Activated CD4-positive, alpha-beta T cell treated with anti-CD3 and anti-CD28 coated beads, Interleukin-2, amount 50 U/mL, for 48 hours (primary cell): Measurements from ENCODE around the gene COL5A2.
A peak's percentile ranks its signal among the peaks of the same experiment; 100 is the strongest.

Source experiments
- DNase-seq, 2 experiments: peaks; one replicate each; pipeline ENCODE4 v3.0.0-alpha.2; 2020

Gene COL5A2

GRCh38 chr2:189146553-189146952 lies 33.0 kb downstream of the COL5A2 start:
- DNase-seq: no peak

GRCh38 chr2:189144700-189145211 lies 34.8 kb downstream of the COL5A2 start:
- DNase-seq: no peak

GRCh38 chr2:189143925-189144324 lies 35.6 kb downstream of the COL5A2 start:
- DNase-seq: no peak

- peak; percentile 40 to 50 for DNase-seq
Measured at GRCh38 chr2:189142893-189143759, 36.4 kb downstream of the COL5A2 start.

DNA sequence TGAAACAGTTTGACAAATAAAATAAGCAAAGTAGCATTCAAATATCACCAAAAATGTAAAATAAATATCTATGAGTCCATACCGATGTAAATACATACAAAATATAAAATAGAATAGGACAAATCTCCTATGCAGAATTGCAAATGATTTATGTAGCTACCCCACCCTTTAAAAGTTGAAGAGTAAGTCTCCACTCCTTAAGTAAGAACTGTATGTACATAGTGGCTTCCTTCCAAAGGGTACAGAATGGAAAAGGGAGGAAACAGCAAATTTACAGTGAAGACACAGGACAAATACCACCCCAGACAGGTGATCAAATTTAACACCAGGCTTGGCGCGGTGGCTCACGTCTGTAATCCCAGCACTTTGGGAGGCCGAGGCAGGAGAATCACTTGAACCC lies 40.8 kb downstream of the COL5A2 start:
- DNase-seq: no peak

- no peak for DNase-seq
Measured at GRCh38 chr2:189137519-189137918, 42.0 kb downstream of the COL5A2 start.

GRCh38 chr2:189134485-189134884 lies 45.1 kb downstream of the COL5A2 start:
- no peak for DNase-seq

DNA sequence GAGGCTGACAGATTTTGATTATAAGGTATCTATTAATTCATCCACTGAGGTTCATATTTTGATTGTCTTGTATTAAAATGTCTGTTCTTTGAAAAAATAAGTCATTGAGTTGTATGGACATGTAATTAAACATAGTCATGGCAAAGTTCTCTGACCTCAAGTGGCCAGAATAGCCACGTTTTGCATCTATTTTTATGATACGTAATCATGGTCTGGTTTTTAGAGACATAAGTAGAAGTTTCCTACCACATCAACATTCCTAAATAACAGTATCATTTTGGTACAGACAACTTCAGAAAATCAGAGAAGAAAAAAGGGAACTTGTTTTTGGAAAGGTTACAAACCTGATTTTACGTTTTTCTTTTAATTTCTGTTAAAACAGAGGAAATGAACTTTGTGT lies 47.6 kb downstream of the COL5A2 start:
- DNase-seq: no peak

- DNase-seq: no peak
Measured at GRCh38 chr2:189129971-189130370, 49.6 kb downstream of the COL5A2 start.

- no peak for DNase-seq
Measured at GRCh38 chr2:189128970-189129369, 50.6 kb downstream of the COL5A2 start.

- no peak for DNase-seq
Measured at GRCh38 chr2:189127756-189128155, 51.8 kb downstream of the COL5A2 start.

DNA sequence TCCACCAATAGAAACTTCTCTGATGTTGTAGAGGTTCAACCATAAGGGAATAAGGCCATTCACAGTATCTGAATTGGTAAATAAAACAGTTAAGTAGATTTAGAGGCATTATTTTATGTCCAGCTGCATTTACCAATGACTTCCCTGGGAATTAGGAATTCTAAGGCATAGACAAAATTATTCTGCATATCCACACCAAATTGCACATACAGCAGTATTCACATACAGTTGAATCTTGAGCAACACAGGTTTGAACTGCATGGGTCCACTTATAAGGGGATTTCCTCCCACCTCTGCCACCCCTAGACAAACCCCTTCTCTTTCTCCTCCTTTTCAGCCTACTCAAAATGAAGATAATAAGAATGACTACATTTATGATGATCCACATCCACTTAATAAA lies 54.4 kb downstream of the COL5A2 start:
- DNase-seq: no peak

DNA sequence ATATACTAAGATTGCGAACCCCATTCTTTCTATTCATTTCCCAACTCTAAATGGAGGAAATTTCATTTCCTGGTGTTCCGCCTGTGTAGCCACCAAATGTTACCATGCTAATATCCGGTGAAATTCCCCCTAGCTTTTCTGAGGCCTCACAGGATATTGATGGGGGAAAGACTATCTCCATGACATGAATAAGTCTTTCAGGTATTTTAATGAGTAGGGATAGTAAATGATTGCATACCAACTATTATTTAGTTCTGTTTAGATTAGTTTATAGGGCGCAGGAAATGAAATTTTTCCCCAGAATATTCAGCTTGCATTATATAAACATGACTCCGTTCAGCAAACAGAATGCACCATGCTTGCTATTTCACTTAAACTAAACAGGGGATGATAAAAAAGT lies 55.4 kb downstream of the COL5A2 start:
- no peak for DNase-seq

DNA sequence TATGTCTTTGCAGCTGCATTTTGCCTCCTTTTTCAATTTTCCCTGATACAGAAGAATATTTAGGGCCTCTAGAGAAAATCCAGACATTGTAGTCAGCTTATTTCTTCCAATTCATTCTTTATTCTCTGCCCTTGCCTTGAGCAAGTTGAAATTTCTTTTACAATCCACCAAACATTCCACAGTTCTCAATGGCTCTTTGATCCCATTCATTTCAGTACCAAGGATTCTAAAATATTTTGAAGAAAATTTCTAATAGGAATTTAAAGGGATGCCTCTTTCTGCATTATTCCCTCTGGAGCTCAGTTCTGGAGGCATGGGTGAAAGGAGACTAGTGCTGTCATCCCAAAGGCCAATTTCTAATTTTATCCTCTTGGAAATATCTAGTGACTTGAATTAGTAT lies 61.2 kb downstream of the COL5A2 start:
- no peak for DNase-seq

DNA sequence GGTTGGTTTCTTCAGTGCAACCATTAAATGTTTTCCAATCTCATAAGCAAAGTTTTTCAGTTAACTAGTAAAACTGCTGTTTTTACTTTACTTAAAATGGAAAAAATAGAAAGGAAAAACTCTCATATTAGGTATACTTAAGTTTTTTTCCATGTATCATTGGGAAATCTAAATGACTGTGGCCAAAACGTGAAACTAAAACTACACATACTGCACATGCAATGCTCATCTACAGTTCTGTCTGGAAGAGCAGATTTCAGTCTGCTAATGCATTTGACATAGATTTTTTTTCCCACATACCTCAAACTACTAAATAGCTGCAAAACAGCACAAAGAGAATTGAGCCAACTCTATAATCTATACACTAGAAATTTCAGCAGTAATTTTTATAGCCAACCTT lies 62.6 kb downstream of the COL5A2 start:
- DNase-seq: no peak

GRCh38 chr2:189116087-189116486 lies 63.5 kb downstream of the COL5A2 start:
- DNase-seq: no peak

- DNase-seq: no peak
Measured at GRCh38 chr2:189115126-189115525, 64.4 kb downstream of the COL5A2 start.

DNA sequence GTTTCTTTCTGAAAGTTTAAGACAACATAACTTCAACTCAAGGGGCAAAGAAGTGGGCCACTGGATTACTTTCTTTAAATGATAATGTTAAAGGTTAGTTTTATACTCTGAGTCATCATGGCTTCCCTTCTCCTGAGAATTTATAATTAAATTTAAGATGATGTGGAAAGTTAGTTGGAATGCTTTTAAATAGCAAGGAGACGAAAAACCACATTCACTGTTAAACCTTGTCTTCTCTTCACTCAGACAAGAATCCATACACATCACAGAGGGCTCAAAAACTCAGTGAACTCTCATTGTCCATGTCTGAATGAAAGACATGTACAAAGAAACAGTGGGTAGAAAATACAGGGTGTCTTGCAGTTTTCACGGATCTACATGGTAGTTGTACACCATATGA lies 65.6 kb downstream of the COL5A2 start:
- DNase-seq: no peak

DNA sequence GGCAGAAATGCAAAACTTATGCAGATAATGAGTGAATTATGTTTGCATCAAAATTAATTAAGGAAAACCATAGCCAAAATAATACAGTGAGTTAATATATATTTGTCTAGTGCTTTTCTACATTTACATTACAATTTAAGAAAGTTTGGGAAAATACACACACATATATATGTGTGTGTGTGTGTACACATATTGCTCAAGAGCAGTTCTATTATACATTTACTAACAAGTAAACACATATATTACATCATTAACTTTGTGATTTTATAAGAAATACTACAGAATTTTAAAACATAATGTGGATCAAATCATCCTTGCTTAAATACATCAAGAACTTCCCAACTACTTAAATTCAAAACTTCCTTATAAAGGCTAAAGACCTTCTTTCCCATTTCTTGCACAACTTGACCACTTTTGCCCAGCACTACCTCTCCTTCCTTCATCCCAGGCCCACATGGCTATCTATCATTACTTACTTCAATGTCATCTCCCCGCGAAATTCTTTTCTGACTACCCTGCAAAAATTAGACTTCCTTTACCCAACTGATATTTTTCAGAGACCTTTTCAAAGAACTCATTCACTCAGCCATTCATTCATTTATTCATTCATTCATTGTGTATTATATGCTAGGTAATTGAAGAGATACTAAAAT lies 68.4 kb downstream of the COL5A2 start:
- no peak for DNase-seq

- DNase-seq: no peak
Measured at GRCh38 chr2:189109921-189110397, 69.6 kb downstream of the COL5A2 start.

DNA sequence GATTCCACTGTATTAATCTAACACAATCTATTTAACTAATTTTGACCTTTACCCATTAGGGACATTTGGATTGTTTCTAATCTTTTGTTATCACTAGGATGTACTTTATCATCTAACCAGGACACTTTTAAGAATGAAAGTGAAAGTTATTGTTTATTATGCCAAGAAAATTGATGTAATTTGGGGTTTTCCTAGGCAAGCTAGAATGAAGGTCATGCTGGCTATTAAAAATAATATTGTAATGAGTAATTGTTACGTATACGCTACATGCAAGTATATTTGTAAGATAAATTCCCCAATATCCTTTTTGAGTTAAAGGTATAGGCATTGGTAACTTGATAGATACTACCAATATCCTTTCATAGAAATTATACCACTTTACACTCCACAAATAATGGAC lies 74.6 kb downstream of the COL5A2 start:
- DNase-seq: no peak

DNA sequence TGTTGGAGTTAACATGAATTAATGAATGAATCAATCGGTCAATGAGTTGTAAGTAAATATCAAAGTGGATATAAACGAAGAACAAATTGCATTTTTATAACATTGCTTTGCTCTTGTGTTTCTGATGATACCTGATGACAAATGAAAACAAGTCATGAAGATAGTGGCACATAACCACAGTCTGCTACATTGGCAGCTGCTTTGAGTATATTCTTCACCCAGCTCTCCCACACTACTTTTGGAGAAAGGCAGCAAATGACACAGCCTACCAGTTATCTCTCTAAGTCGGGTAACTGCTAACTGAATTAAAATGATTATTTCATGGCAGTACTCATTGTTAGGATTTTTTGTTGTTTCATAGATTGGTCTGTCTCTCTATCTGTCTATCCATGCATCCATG lies 76.8 kb downstream of the COL5A2 start:
- no peak for DNase-seq

DNA sequence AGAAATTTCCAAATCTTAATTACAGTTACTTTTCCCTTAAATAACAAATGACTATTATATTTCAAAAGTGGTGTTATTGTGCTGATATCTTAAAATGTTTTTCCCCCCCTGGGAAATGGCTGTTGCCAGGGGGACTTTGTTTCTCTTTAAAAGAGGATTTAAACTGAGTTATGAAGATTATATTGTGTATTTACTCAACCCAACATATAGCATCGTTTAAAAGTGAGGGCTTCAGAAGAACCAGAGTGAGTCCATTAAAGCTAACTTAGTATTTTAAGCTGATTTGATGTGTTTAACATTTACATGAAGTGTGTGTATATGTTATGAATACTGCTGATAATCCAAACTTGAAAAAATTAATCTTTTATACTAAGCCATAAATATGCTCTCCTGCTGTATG lies 81.6 kb downstream of the COL5A2 start:
- no peak for DNase-seq

GRCh38 chr2:189096769-189097447 lies 82.7 kb downstream of the COL5A2 start:
- DNase-seq: no peak
